CD4-positive, alpha-beta T cell treated with Interleukin-15 for 1 hour (primary cell): ENCODE results near the gene CRYL1.

Experiments
- DNase-seq: peaks from one replicate; pipeline ENCODE4 v3.0.0-alpha.2; 2020

The CRYL1 gene

DNA sequence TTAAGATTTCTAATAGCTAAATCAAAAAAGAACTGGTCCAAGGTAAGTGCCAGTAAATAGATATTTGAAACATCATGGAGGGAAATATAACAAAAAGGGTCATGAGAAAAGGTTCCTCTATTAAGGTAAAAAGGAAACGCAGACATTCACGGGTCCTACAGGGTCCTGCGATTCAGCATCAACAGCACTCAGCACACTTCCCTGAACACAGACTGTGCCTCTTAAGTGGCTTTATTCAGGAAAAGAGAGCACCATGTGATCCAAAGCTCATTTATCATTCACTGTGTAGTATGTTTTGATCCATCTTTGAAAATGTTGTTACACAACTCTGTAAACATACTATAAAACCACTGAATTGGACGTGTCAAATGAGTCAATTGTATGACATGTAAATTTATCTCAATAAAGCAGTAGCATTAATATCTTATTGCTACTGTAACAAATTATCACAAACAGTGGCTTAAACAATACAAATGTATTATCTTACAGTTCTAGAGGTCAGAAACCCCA lies 33.7 kb downstream of the CRYL1 start:
- no peak for DNase-seq

DNA sequence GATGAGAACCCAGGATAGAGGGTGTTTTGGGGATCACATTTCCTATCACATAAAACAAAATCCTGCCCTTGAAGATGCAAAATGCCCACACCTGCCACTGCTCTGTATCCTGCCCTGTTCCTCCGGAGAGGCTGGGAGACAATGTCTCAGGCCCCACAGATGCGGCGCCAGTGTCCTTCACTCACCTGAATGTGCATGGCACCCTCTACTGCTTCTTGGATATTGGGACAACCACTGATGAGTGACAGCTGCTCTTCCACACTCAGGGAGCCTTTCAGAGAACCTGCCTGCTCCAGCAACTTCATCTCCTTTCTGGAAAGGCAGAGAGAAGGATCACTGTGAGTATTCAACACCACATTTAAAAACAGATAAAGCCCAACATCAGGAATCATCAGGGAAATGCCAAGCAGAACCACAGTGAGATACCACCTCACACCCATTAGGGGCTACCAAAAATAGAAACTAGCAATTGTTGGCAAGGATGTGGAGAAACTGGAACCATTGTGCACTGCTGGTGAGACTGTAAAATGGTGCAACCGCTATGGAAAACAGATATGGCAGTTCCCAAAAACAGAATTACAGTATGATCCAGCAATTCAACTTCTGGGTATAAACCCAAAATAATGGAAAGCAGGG lies 36.4 kb downstream of the CRYL1 start:
- no peak for DNase-seq

DNA sequence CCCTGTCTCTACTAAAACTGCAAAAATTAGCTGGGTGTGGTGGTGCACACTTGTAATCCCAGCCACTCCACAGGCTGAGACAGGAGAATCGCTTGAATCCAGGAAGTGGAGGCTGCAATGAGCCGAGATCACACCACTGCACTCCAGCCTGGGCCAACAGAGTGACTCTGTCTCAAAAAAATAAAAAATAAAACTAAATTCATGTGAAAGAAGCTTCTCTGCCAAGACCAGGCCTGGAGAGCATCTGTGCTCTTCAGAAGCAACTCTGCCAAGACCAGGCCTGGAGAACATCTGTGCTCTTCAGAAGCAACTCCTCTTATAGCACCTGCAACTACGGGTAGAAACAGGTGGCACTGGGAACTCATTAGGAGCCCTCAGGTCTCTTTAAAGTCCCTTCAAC lies 37.7 kb downstream of the CRYL1 start:
- DNase-seq, result no peak

DNA sequence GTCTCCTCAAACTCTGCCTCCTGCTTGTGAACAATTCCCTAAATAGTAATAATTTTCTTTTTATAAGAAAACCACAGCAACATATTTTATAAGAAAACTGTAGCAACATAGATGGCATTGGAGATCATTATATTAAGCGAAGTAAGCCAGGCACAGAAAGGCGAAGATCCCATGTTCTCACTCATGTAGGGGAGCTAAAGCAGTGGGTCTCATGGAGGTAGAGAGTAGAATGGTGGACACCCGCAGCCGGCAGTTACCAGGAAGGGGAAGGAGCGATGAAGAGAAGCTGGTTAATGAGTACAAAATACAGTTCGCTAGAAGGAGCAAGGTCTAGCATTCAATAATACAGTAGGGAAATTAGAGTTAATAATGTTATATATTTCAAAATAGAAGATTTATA lies 42.9 kb downstream of the CRYL1 start:
- DNase-seq, result no peak

DNA sequence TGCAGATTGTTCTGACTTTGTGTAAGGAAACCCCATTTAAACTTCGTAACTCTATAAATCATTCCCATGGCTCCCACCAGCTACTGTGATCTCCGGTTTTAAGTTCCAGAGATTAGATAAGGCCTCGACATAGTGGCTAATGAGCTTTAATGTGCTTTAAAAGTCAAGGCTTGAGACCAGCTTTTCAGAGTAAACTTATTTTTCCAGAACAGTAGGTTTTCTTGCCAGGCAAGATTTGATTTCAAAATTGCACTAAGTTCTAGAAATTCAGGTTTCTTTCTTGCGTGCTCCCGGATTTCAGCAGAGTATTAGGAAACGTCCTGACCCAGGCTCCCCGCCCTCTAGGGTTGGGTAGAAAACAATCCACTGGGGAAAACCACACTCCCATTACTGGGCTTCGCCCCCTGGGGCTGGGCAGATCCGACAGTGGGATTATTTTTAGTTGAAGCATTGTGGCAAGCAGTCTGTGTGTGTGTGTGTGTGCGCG lies 43.3 kb downstream of the CRYL1 start:
- no peak for DNase-seq

DNA sequence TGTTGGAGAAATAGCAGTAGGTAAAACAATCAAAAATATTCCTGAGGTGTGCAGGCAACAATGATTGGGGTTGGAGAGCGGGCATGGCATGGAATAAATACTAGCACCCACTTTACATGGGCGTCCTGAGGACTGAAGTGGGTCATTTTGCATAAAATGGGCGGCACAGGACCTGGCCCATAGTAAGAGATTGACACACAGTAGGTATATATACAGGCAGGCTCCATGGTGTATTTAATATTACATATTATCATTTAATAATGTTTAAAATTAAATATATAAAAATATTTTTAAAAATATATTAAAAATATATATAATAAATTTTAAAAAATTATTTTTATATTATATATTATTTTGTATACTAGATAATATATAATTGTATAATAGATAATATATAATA lies 48.3 kb downstream of the CRYL1 start:
- DNase-seq, result no peak

DNA sequence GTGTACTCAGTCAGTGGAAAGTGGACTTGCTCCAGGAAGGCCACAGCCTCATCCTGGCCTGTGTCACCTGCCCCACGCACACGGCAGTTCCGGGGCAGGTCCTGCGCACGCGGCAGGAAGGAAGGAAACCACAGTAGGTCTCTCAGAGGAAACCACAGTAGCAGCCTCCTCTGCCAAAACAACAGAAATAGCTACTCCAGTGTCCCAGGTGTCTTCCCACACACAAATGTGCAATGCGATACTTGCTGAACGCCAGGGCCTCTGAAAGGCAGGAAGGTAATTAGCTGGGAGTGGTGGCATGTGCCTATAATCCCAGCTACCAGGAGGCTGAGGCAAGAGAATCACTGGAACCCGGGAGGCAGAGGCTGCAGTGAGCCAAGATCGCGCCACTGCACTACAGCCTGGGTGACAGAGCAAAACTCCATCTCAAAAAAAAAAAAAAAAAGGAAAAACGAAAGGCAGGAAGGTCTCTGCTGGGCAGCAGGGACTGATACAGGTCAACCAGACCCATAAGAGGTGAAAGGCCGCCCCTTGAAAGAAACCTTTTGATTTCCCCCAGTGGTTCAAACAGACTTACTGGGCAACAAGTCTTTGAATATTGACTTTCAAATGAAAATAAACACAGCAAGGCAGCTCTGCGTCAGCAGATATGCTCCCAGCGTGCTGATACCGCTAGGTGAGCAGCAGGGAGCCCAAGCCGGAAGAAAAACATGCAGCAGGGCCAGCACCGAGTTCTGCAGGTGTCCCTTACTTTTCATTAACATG lies 49.5 kb downstream of the CRYL1 start:
- peak; percentile 78 for DNase-seq

- no peak for DNase-seq
These were observed 51.1 kb downstream of the CRYL1 start for GRCh38 chr13:20474515-20474914.

GRCh38 chr13:20473888-20474287 lies 51.8 kb downstream of the CRYL1 start:
- no peak for DNase-seq

GRCh38 chr13:20473139-20473538 lies 52.5 kb downstream of the CRYL1 start:
- DNase-seq, result no peak

- no peak for DNase-seq
These were observed 53.1 kb downstream of the CRYL1 start for GRCh38 chr13:20472531-20472930.

DNA sequence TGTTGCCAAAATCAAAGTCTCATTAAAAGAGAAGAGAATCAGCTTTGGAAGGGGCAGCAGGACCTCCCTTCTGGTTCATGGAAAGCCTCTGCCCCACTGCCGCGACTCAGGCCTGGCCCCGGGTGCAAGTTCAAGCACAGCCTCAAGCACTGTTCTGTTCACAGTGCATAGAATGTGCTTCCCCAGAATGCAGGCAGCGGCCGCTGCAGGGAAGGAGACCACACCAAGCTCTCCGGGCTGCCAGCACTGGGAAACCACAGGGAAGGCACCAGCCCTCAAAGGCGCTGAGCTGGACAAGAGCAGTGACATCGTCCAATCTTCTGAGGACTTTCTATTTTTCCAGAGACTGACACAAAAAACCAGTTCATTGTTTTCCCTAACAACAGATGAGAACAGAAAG lies 55.5 kb downstream of the CRYL1 start:
- no peak for DNase-seq

- no peak for DNase-seq
These were observed 59.3 kb downstream of the CRYL1 start for GRCh38 chr13:20466371-20466770.

- DNase-seq, result no peak
These were observed 60.3 kb downstream of the CRYL1 start for GRCh38 chr13:20465218-20465879.

GRCh38 chr13:20462921-20463320 lies 62.7 kb downstream of the CRYL1 start:
- no peak for DNase-seq

DNA sequence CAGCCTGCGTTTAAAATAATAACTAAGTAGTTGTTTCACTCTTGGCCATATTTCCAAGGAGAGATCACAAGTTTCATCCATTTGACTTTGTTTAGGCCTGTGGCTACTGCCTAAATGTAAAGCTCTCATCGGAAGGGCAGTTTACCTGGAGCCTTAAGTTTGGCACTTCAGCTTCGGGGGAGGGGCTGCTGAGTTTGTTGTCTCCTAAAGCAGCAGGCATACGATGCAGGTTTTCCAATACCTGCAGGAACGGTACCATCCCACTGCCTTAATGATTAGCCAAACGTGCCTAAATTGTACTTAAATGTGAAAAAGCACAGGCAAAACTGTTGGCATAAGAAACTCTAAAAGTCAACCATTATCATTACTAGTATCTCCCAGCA lies 63.1 kb downstream of the CRYL1 start:
- DNase-seq, result no peak

GRCh38 chr13:20461860-20462532 lies 63.7 kb downstream of the CRYL1 start:
- DNase-seq, result no peak

- DNase-seq, result no peak
These were observed 64.2 kb downstream of the CRYL1 start for GRCh38 chr13:20461481-20461859.

- DNase-seq, result no peak
These were observed 64.9 kb downstream of the CRYL1 start for GRCh38 chr13:20460761-20461160.

GRCh38 chr13:20457670-20458069 lies 68.0 kb downstream of the CRYL1 start:
- no peak for DNase-seq

DNA sequence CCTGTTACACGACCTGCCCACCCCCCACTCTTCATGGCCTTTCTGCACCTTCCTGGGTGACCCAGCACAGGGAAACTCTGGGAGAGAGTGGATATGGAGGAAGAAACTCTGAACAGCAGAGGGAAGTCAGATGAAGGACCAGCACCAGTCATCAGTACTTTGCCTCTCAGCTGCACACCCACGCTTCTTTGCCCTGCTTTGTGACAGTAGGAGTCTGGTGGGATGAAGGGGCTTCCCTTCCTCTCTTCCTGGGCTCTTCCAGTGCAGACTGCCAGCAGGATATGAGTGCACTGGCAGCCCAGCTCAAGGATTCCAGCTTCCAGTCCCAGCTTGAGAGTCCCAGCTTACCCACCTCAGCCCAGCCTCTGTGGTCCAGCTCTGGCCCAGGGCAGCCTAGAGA lies 68.9 kb downstream of the CRYL1 start:
- DNase-seq, result no peak

DNA sequence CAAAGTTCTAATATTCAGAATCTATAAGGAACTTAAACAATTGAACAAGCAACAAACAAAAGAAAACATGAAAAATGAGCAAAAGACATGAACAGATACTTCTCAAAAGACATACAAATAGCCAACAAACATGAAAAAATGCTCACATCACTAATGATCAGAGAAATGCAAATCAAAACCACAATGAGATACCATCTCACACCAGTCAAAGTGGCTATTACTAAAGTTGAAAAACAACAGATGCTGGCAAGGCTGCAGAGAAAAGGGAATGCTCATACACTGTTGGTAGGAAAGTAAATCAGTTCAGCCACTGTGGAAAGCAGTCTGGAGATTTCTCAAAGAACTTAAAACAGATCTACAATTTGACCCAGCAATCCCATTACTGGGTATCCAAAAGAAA lies 74.3 kb downstream of the CRYL1 start:
- no peak for DNase-seq

DNA sequence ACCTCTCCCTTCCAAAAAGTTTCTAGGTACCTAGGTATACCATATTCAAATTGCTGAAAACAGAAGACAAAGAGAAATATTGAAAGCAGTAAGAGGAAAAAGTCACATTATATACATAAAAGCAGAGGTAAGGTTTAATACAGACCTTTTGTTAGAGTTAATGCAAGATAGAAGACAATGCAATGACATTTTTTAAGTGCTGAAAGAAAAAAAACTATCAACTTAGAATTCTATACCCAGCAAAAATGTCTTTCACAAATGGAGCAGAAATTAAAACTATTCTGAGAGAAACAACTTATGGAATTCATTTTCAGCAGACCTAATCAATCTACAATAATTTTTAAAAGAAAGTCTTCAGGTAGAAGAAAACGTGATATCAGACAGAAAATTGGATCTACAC lies 77.2 kb downstream of the CRYL1 start:
- DNase-seq, result no peak
